NT2/D1 (cell line): ENCODE measurements around the gene IGFALS.

ENCODE experiments used
- DNase-seq: peaks from one replicate; pipeline ENCODE4 v3.0.0-alpha.2; 2011; ENCODE audit warnings: low read depth, low spot score
- H3K27me3 ChIP-seq: 2 replicates; pipeline ENCODE4 v1.6.0; 2011; ENCODE audit warnings: mild to moderate bottlenecking; ENCODE audit not compliant: insufficient read length, insufficient read depth
- H3K36me3 ChIP-seq: 2 replicates; pipeline ENCODE4 v1.6.1; 2011; ENCODE audit warnings: mild to moderate bottlenecking, low read length, mixed read lengths; ENCODE audit not compliant: insufficient read depth, insufficient read length
- H3K4me1 ChIP-seq: 2 replicates; pipeline ENCODE4 v1.5.1; 2011; ENCODE audit not compliant: insufficient read depth, insufficient read length
- H3K4me3 ChIP-seq: 2 replicates; pipeline ENCODE4 v1.5.1; 2011; ENCODE audit warnings: low read depth; ENCODE audit not compliant: insufficient read length
- H3K9ac ChIP-seq: 2 replicates; pipeline ENCODE4 v1.6.0; 2011; ENCODE audit warnings: low read depth; ENCODE audit not compliant: insufficient read length
- H3K9me3 ChIP-seq: 2 replicates; pipeline ENCODE4 v1.5.1; 2011; ENCODE audit warnings: mild to moderate bottlenecking, low read length; ENCODE audit not compliant: insufficient read depth
- SUZ12 ChIP-seq: IDR thresholded peaks from 2 replicates; pipeline ENCODE4 v1.6.1; 2011; ENCODE audit not compliant: insufficient read length, insufficient read depth; ENCODE audit errors: extremely low read depth
- YY1 ChIP-seq: IDR thresholded peaks from 2 replicates; pipeline ENCODE4 v1.6.1; 2011; ENCODE audit not compliant: insufficient read length, insufficient read depth
- ZNF274 ChIP-seq: IDR thresholded peaks from 2 replicates; pipeline ENCODE4 v1.6.1; 2011; ENCODE audit warnings: mild to moderate bottlenecking, low read depth, low read length

The IGFALS gene

GRCh38 chr16:1752853-1753252 is 40.7 kb downstream of the IGFALS start:
- Histone ChIP-seq H3K4me3 (no peak overlapping the region), H3K27me3 (no peaks in the 10 kb centered on the region), H3K9me3 (no peaks in the 10 kb centered on the region), H3K9ac (no peak overlapping the region), H3K36me3 (peaks cover 68% of the 10 kb centered on the region), H3K4me1 (peaks cover 2% of the 10 kb centered on the region)
- DNase-seq = no peak
- TF ChIP-seq SUZ12 (no peak), ZNF274 (no peak), YY1 (no peak)

GRCh38 chr16:1751946-1752345 is 41.6 kb downstream of the IGFALS start:
- H3K9me3 ChIP-seq = no peaks in the 10 kb centered on the region
- no peak for DNase-seq
- H3K9ac ChIP-seq = no peak overlapping the region
- TF ChIP-seq SUZ12 = no peak
- TF ChIP-seq ZNF274 = no peak
- TF ChIP-seq YY1 = no peak
- no peak overlapping the region for H3K4me3 ChIP-seq
- no peaks in the 10 kb centered on the region for H3K27me3 ChIP-seq
- H3K4me1 ChIP-seq = peaks cover 7% of the 10 kb centered on the region
- peaks cover 70% of the 10 kb centered on the region for H3K36me3 ChIP-seq

- peaks cover 25% of the 10 kb centered on the region for H3K4me1 ChIP-seq
- H3K9ac ChIP-seq = no peak overlapping the region
- DNase-seq = no peak
- TF ChIP-seq ZNF274 (no peak), YY1 (no peak), SUZ12 (no peak)
- H3K4me3 ChIP-seq = no peak overlapping the region
- peaks cover 55% of the 10 kb centered on the region for H3K36me3 ChIP-seq
- H3K9me3 ChIP-seq = no peaks in the 10 kb centered on the region
- H3K27me3 ChIP-seq = no peaks in the 10 kb centered on the region
Observed at GRCh38 chr16:1749152-1750117, 44.1 kb downstream of the IGFALS start.

DNA sequence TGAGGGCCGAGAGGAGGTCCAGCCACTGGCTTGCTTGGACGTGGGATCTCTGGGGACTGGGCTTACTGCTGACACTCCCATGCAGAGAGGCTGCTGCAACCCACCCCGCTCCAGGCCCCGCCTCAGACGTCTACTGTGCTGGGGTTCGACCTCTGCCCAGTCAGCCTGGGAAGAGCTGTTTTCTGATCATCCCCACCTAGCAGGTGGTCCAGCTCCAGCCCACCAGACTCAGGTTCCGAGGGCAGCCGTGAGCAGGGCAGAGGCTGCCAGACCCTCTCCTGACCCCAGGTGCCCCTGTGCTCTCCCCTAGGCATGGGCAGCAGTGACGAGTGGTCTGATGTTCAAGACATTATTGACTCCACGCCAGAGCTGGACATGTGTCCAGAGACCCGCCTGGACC is 45.6 kb downstream of the IGFALS start:
- Histone ChIP-seq H3K36me3 (peaks cover 64% of the 10 kb centered on the region), H3K4me3 (no peak overlapping the region), H3K9ac (no peak overlapping the region), H3K27me3 (no peaks in the 10 kb centered on the region), H3K4me1 (peaks cover 29% of the 10 kb centered on the region), H3K9me3 (no peaks in the 10 kb centered on the region)
- TF ChIP-seq ZNF274 (no peak), SUZ12 (no peak), YY1 (no peak)
- no peak for DNase-seq

- Histone ChIP-seq H3K4me1 (peaks cover 29% of the 10 kb centered on the region), H3K9me3 (no peaks in the 10 kb centered on the region), H3K9ac (peak overlapping the region; percentile 74), H3K36me3 (peaks cover 58% of the 10 kb centered on the region), H3K4me3 (no peak overlapping the region), H3K27me3 (no peaks in the 10 kb centered on the region)
- TF ChIP-seq ZNF274 (no peak), SUZ12 (no peak), YY1 (no peak)
- no peak for DNase-seq
Observed at GRCh38 chr16:1746693-1747195, 46.8 kb downstream of the IGFALS start.

- Histone ChIP-seq H3K4me1 (peaks cover 29% of the 10 kb centered on the region), H3K9me3 (no peaks in the 10 kb centered on the region), H3K36me3 (peaks cover 57% of the 10 kb centered on the region), H3K9ac (peak overlapping the region; percentile 74), H3K27me3 (no peaks in the 10 kb centered on the region), H3K4me3 (no peak overlapping the region)
- peak; percentile 77 for DNase-seq
- TF ChIP-seq ZNF274 (no peak), SUZ12 (no peak), YY1 (no peak)
Observed at GRCh38 chr16:1745900-1746692, 47.4 kb downstream of the IGFALS start.
